H9 (cell line): ENCODE measurements around the gene ERP27. TPM values are rescaled to one million over a fixed set of nuclear protein-coding genes. Genes with fewer than 3 reads are reported as not detected.

Experiments
- DNase-seq: peaks from one replicate; pipeline ENCODE4 v3.0.0-alpha.2; 2017
- H2AFZ ChIP-seq: one replicate; pipeline ENCODE4 v1.6.1; 2013; ENCODE audit warnings: mild to moderate bottlenecking, low read length, control low read depth, moderate library complexity
- H2AK5ac ChIP-seq: 2 replicates; pipeline ENCODE4 v1.6.1; 2013; ENCODE audit warnings: low read length, control low read depth, mixed read lengths; ENCODE audit not compliant: insufficient read length
- H2BK120ac ChIP-seq: one replicate; pipeline ENCODE4 v1.6.1; 2013; ENCODE audit warnings: low read depth, mild to moderate bottlenecking, low read length, control low read depth, inconsistent platforms; ENCODE audit not compliant: poor library complexity, severe bottlenecking
- H2BK12ac ChIP-seq: 2 replicates; pipeline ENCODE4 v1.6.1; 2013; ENCODE audit warnings: low read length, control low read depth, mixed read lengths, low read depth; ENCODE audit not compliant: insufficient read length
- H2BK15ac ChIP-seq: 2 replicates; pipeline ENCODE4 v1.6.1; 2013; ENCODE audit warnings: low read depth, low read length, control low read depth
- H2BK20ac ChIP-seq: one replicate; pipeline ENCODE4 v1.6.1; 2013; ENCODE audit warnings: low read depth, mild to moderate bottlenecking, low read length, control low read depth, inconsistent platforms; ENCODE audit not compliant: poor library complexity, severe bottlenecking
- H2BK5ac ChIP-seq: 2 replicates; pipeline ENCODE4 v1.6.1; 2013; ENCODE audit warnings: low read length, control low read depth, mixed read lengths; ENCODE audit not compliant: insufficient read length
- H3K14ac ChIP-seq: 2 replicates; pipeline ENCODE4 v1.6.1; 2013; ENCODE audit warnings: low read length, control low read depth; ENCODE audit not compliant: insufficient read depth
- H3K18ac ChIP-seq: 2 replicates; pipeline ENCODE4 v1.6.1; 2013; ENCODE audit warnings: low read depth, mild to moderate bottlenecking, mixed read lengths, low read length, control low read depth; ENCODE audit not compliant: insufficient read length
- H3K23ac ChIP-seq: 2 replicates; pipeline ENCODE4 v1.6.1; 2013; ENCODE audit warnings: low read length, control low read depth, mixed read lengths, low read depth; ENCODE audit not compliant: insufficient read length
- H3K23me2 ChIP-seq: 2 replicates; pipeline ENCODE4 v1.6.1; 2013; ENCODE audit warnings: low read depth, mild to moderate bottlenecking, mixed read lengths, low read length, control low read depth; ENCODE audit not compliant: insufficient read length, poor library complexity, severe bottlenecking
- H3K27ac ChIP-seq: 2 replicates; pipeline ENCODE4 v1.5.1; 2013; ENCODE audit warnings: low read length, control low read depth, mixed read lengths, low read depth; ENCODE audit not compliant: insufficient read length
- H3K27me3 ChIP-seq: 2 replicates; pipeline ENCODE4 v1.6.1; 2013; ENCODE audit warnings: low read length, control low read depth, inconsistent platforms; ENCODE audit not compliant: insufficient read depth
- H3K4ac ChIP-seq: 2 replicates; pipeline ENCODE4 v1.6.1; 2013; ENCODE audit warnings: low read depth, mild to moderate bottlenecking, control low read depth, inconsistent platforms, low read length, moderate library complexity
- H3K4me1 ChIP-seq: 2 replicates; pipeline ENCODE4 v1.6.1; 2013; ENCODE audit warnings: low read length, control low read depth, inconsistent platforms; ENCODE audit not compliant: insufficient read depth
- H3K4me2 ChIP-seq: 2 replicates; pipeline ENCODE4 v1.6.1; 2013; ENCODE audit warnings: low read length, control low read depth, mixed read lengths; ENCODE audit not compliant: insufficient read length, insufficient read depth
- H3K56ac ChIP-seq: 2 replicates; pipeline ENCODE4 v1.6.1; 2013; ENCODE audit warnings: low read depth, mild to moderate bottlenecking, mixed read lengths, low read length, control low read depth; ENCODE audit not compliant: insufficient read length
- H3K79me1 ChIP-seq: 2 replicates; pipeline ENCODE4 v1.6.1; 2013; ENCODE audit warnings: low read depth, mild to moderate bottlenecking, moderate library complexity, low read length, control low read depth, inconsistent platforms; ENCODE audit not compliant: insufficient read depth, poor library complexity, severe bottlenecking
- H3K79me2 ChIP-seq: 2 replicates; pipeline ENCODE4 v1.6.1; 2013; ENCODE audit warnings: low read length, control low read depth, inconsistent platforms; ENCODE audit not compliant: insufficient read depth
- H3K9ac ChIP-seq: 2 replicates; pipeline ENCODE4 v1.6.1; 2013; ENCODE audit warnings: low read length, control low read depth, mixed read lengths; ENCODE audit not compliant: insufficient read length; ENCODE audit errors: extremely low read depth
- H3K9me3 ChIP-seq: one replicate; pipeline ENCODE4 v1.6.1; 2013; ENCODE audit warnings: low read depth, low read length, inconsistent platforms; ENCODE audit not compliant: control insufficient read depth
- H3T11ph ChIP-seq: one replicate; pipeline ENCODE4 v1.6.1; 2013; ENCODE audit warnings: mild to moderate bottlenecking, low read length, control low read depth, inconsistent platforms
- H4K20me1 ChIP-seq: one replicate; pipeline ENCODE4 v1.6.1; 2013; ENCODE audit not compliant: control insufficient read depth, insufficient read length, insufficient read depth
- H4K5ac ChIP-seq: 2 replicates; pipeline ENCODE4 v1.6.1; 2013; ENCODE audit warnings: low read depth, mild to moderate bottlenecking, mixed read lengths, low read length, control low read depth; ENCODE audit not compliant: insufficient read length
- H4K8ac ChIP-seq: replicated peaks from 2 replicates; pipeline ENCODE4 v1.6.1; 2013; ENCODE audit warnings: low read length, control low read depth, mixed read lengths, low read depth; ENCODE audit not compliant: insufficient read length
- H4K91ac ChIP-seq: 2 replicates; pipeline ENCODE4 v1.6.1; 2013; ENCODE audit warnings: low read depth, mild to moderate bottlenecking, moderate library complexity, mixed read lengths, low read length, control low read depth; ENCODE audit not compliant: insufficient read length
- H3K27ac Mint-ChIP-seq, 3 experiments: 2 replicates in 2 of 3; 3 replicates in 1 of 3; pipeline ENCODE4 v1.8.0; 2020 to 2021; ENCODE audit warnings: mixed read lengths in 3 of 3, mild to moderate bottlenecking in 1 of 3, moderate library complexity in 1 of 3
- H3K27me3 Mint-ChIP-seq: 2 replicates; pipeline ENCODE4 v1.8.0; 2021; ENCODE audit warnings: low read depth, mild to moderate bottlenecking, moderate library complexity, mixed read lengths
- H3K36me3 Mint-ChIP-seq, 3 experiments: 2 replicates in 2 of 3; 3 replicates in 1 of 3; pipeline ENCODE4 v1.8.0; 2020 to 2021; ENCODE audit warnings: low read depth in 3 of 3, mixed read lengths in 3 of 3; ENCODE audit not compliant: insufficient read depth in 1 of 3
- H3K4me1 Mint-ChIP-seq, 2 experiments: 2 replicates each; pipeline ENCODE4 v1.8.0; 2020; ENCODE audit warnings: mixed read lengths in 2 of 2
- H3K4me3 Mint-ChIP-seq, 2 experiments: 2 replicates in 1 of 2; 3 replicates in 1 of 2; pipeline ENCODE4 v1.8.0; 2020 to 2021; ENCODE audit warnings: mild to moderate bottlenecking in 2 of 2, mixed read lengths in 2 of 2, moderate library complexity in 1 of 2
- H3K9me3 Mint-ChIP-seq, 2 experiments: 2 replicates in 1 of 2; 3 replicates in 1 of 2; pipeline ENCODE4 v1.8.0; 2020; ENCODE audit warnings: mild to moderate bottlenecking in 2 of 2, mixed read lengths in 2 of 2, moderate library complexity in 1 of 2
- CTCF ChIP-seq: fragments of 200-600 bp; sonication (generic); conservative IDR thresholded peaks from 3 replicates; pipeline ENCODE4 v1.8.0; 2021; ENCODE audit warnings: antibody characterized with exemption, mild to moderate bottlenecking
- WGBS: extraction: QIAGEN DNeasy Blood & Tissue Kit; methylation state at CpG from one replicate; pipeline ENCODE4 v1.1.7; 2013; ENCODE audit warnings: missing lambda C conversion rate, low lambda C conversion rate, mixed read lengths; ENCODE audit not compliant: insufficient read length; ENCODE audit errors: extremely low coverage; 5-methylcytosine and 5-hydroxymethylcytosine counted together
- total RNA-seq: library from RNA; stranded (reverse); gene quantifications from 2 replicates; pipeline ENCODE4 v1.2.1, GENCODE V29; 2021

Gene ERP27
- total RNA-seq, 1 experiment from 2014 or later = not detected

GRCh38 chr12:14934511-14934910 lies 3.8 kb downstream of the ERP27 start:
- H2BK12ac ChIP-seq = no peak overlapping the region
- no peak for DNase-seq
- no peaks in the 10 kb centered on the region for H3K27me3 ChIP-seq
- H4K5ac ChIP-seq = no peak overlapping the region
- Mint-ChIP-seq H3K36me3 (no peaks in the 10 kb centered on the region), H3K27me3 (no peaks in the 10 kb centered on the region; the same call in 1 of the 2 replicates), H3K9me3 (no peaks in the 10 kb centered on the region; a peak in 1 of 5 replicates), H3K27ac (no peak overlapping the region), H3K4me3 (no peak overlapping the region), H3K4me1 (no peaks in the 10 kb centered on the region; a peak in 1 of 4 replicates)
- no peak overlapping the region for H3T11ph ChIP-seq
- H3K23ac ChIP-seq = no peak overlapping the region
- no peaks in the 10 kb centered on the region for H3K9me3 ChIP-seq
- H3K79me2 ChIP-seq = no peaks in the 10 kb centered on the region
- H3K9ac ChIP-seq = no peak overlapping the region
- no peak overlapping the region for H2BK20ac ChIP-seq
- no peaks in the 10 kb centered on the region for H3K23me2 ChIP-seq
- no peak overlapping the region for H3K27ac ChIP-seq
- H3K18ac ChIP-seq = no peak overlapping the region
- no peak overlapping the region for H2BK120ac ChIP-seq
- H4K20me1 ChIP-seq = no peaks in the 10 kb centered on the region
- H4K8ac ChIP-seq = no peak overlapping the region
- no peak overlapping the region for H4K91ac ChIP-seq
- no peak overlapping the region for H2AK5ac ChIP-seq
- no peak overlapping the region for H3K56ac ChIP-seq
- no peaks in the 10 kb centered on the region for H3K4me1 ChIP-seq
- H2AFZ ChIP-seq = no peak overlapping the region
- no peak overlapping the region for H3K4me2 ChIP-seq
- no peak overlapping the region for H3K14ac ChIP-seq
- no peaks in the 10 kb centered on the region for H3K79me1 ChIP-seq
- H2BK15ac ChIP-seq = no peak overlapping the region
- no peak overlapping the region for H3K4ac ChIP-seq
- no peak overlapping the region for H2BK5ac ChIP-seq
- no CpG with 5 or more reads among the region's 2 CpGs for WGBS
- TF ChIP-seq CTCF = no peak
